H1 (cell line): Measurements from ENCODE around the gene IGLL5. TPM values are rescaled to one million over a fixed set of nuclear protein-coding genes. Genes with fewer than 3 reads are reported as not detected.

Experiments used
- CTCF ChIA-PET: fragments of 300-600 bp; sonication (Branson Sonifier 250); formaldehyde crosslinking; loops from one replicate; lab custom pipeline; 2021; ENCODE audit not compliant: partially characterized antibody; lab: Charles Lee
- POLR2A ChIA-PET: fragments of 300-600 bp; sonication (Branson Sonifier 250); formaldehyde crosslinking; loops from one replicate; lab custom pipeline; 2021; ENCODE audit warnings: inconsistent platforms; ENCODE audit not compliant: partially characterized antibody; lab: Charles Lee
- DNase-seq, 2 experiments: peaks; one replicate each; pipeline versions ENCODE4 v3.0.0 to v3.0.0-alpha.2; 2010 to 2022; ENCODE audit warnings: low spot score in 2 of 2, low read depth in 1 of 2, mixed read lengths in 1 of 2
- FAIRE-seq: peaks from 2 replicates; lab custom pipeline; 2011; peaks lifted over from hg19 to GRCh38; lab: Jason Lieb, UNC
- H2AFZ ChIP-seq: 2 replicates; pipeline ENCODE4 v1.8.1; 2012; ENCODE audit warnings: low read length, inconsistent platforms
- H2AK5ac ChIP-seq: 2 replicates; pipeline ENCODE4 v1.6.1; 2013; ENCODE audit warnings: low read depth, low read length
- H2BK120ac ChIP-seq: replicated peaks from 2 replicates; pipeline ENCODE3; 2013; ENCODE audit warnings: low read depth, low read length, inconsistent platforms
- H2BK12ac ChIP-seq: 2 replicates; pipeline ENCODE4 v1.6.1; 2013; ENCODE audit warnings: low read depth, low read length
- H2BK15ac ChIP-seq: 2 replicates; pipeline ENCODE4 v1.6.1; 2013; ENCODE audit warnings: low read length
- H2BK20ac ChIP-seq: 2 replicates; pipeline ENCODE4 v1.6.1; 2013; ENCODE audit warnings: low read length
- H2BK5ac ChIP-seq: 2 replicates; pipeline ENCODE4 v1.6.1; 2013; ENCODE audit warnings: low read depth, low read length
- H3K14ac ChIP-seq: 2 replicates; pipeline ENCODE4 v1.6.1; 2013; ENCODE audit warnings: inconsistent platforms; ENCODE audit not compliant: insufficient read length
- H3K18ac ChIP-seq: 2 replicates; pipeline ENCODE4 v1.6.1; 2013; ENCODE audit warnings: low read length; ENCODE audit errors: extremely low read depth
- H3K23ac ChIP-seq: 2 replicates; pipeline ENCODE4 v1.6.1; 2013; ENCODE audit warnings: inconsistent platforms; ENCODE audit not compliant: insufficient read length
- H3K23me2 ChIP-seq: 2 replicates; pipeline ENCODE4 v1.6.1; 2013; ENCODE audit warnings: low read depth, low read length
- H3K27ac ChIP-seq: 2 replicates; pipeline ENCODE4 v1.6.1; 2011; ENCODE audit warnings: low read depth, low read length, inconsistent platforms
- H3K27me3 ChIP-seq, 4 experiments: replicated peaks in 1 of 4; 1 replicate in 1 of 4; 2 replicates in 3 of 4; pipeline versions ENCODE4 v1.6.1 to v1.8.1; 2011 to 2013; ENCODE audit warnings: low read length in 3 of 4, mild to moderate bottlenecking in 3 of 4, inconsistent platforms in 2 of 4, mixed read lengths in 2 of 4, moderate library complexity in 1 of 4; ENCODE audit not compliant: control insufficient read depth in 3 of 4, insufficient read depth in 3 of 4; ENCODE audit errors: extremely low read depth in 1 of 4
- H3K36me3 ChIP-seq, 4 experiments: 2 replicates each; pipeline versions ENCODE4 v1.6.1 to v1.8.1; 2011 to 2013; ENCODE audit warnings: mild to moderate bottlenecking in 4 of 4, low read length in 3 of 4, moderate library complexity in 2 of 4, control low read depth in 1 of 4, inconsistent platforms in 1 of 4; ENCODE audit not compliant: insufficient read depth in 4 of 4, control insufficient read depth in 2 of 4
- H3K4ac ChIP-seq: replicated peaks from 2 replicates; pipeline ENCODE3; 2013; ENCODE audit warnings: low read length, low read depth, mixed read lengths, inconsistent platforms; ENCODE audit not compliant: insufficient read length
- H3K4me1 ChIP-seq, 4 experiments: replicated peaks in 1 of 4; 1 replicate in 1 of 4; 2 replicates in 3 of 4; pipeline versions ENCODE4 v1.6.1 to v1.8.1; 2011 to 2013; ENCODE audit warnings: low read length in 3 of 4, inconsistent platforms in 2 of 4, mixed read lengths in 1 of 4; ENCODE audit not compliant: insufficient read depth in 4 of 4, control insufficient read depth in 3 of 4
- H3K4me2 ChIP-seq, 2 experiments: 2 replicates each; pipeline versions ENCODE4 v1.6.1 to v1.8.1; 2011 to 2013; ENCODE audit warnings: low read depth in 2 of 2, low read length in 2 of 2, control low read depth in 1 of 2, inconsistent platforms in 1 of 2, mild to moderate bottlenecking in 1 of 2; ENCODE audit not compliant: insufficient read depth in 1 of 2
- H3K4me3 ChIP-seq, 4 experiments: fragments of 200-600, 300-600 bp in 1 of 4; sonication (generic), shearing (Covaris generic), sonication (Bioruptor Twin) in 1 of 4; 2 replicates each; pipeline versions ENCODE4 v1.5.1 to v1.8.1; 2011 to 2016; ENCODE audit warnings: low read length in 4 of 4, low read depth in 3 of 4, control low read depth in 2 of 4, inconsistent platforms in 2 of 4, mild to moderate bottlenecking in 2 of 4, mixed read lengths in 1 of 4, moderate library complexity in 1 of 4; ENCODE audit not compliant: insufficient read depth in 2 of 4; ENCODE audit errors: extremely low read depth in 1 of 4
- H3K56ac ChIP-seq: replicated peaks from 2 replicates; pipeline ENCODE3; 2013; ENCODE audit warnings: low read depth, mild to moderate bottlenecking, mixed read lengths, low read length, inconsistent platforms; ENCODE audit not compliant: insufficient read length
- H3K79me1 ChIP-seq: 2 replicates; pipeline ENCODE4 v1.6.1; 2013; ENCODE audit warnings: low read depth, low read length, control low read depth
- H3K79me2 ChIP-seq, 2 experiments: 2 replicates each; pipeline versions ENCODE4 v1.6.1 to v1.8.1; 2012 to 2013; ENCODE audit warnings: low read length in 2 of 2, mild to moderate bottlenecking in 2 of 2, inconsistent platforms in 1 of 2; ENCODE audit not compliant: insufficient read depth in 2 of 2, control insufficient read depth in 1 of 2
- H3K9ac ChIP-seq, 4 experiments: replicated peaks in 1 of 4; 1 replicate in 1 of 4; 2 replicates in 3 of 4; pipeline versions ENCODE4 v1.6.1 to v1.8.1; 2011 to 2013; ENCODE audit warnings: low read depth in 3 of 4, low read length in 3 of 4, control low read depth in 2 of 4, mild to moderate bottlenecking in 2 of 4, moderate library complexity in 2 of 4, inconsistent platforms in 1 of 4; ENCODE audit errors: extremely low read depth in 1 of 4
- H3K9me3 ChIP-seq, 2 experiments: 2 replicates each; pipeline versions ENCODE4 v1.6.1 to v1.8.1; 2012 to 2013; ENCODE audit warnings: mild to moderate bottlenecking in 2 of 2, moderate library complexity in 2 of 2, control low read depth in 1 of 2, inconsistent platforms in 1 of 2, low read depth in 1 of 2, low read length in 1 of 2, mixed read lengths in 1 of 2; ENCODE audit not compliant: insufficient read depth in 2 of 2
- H4K20me1 ChIP-seq, 2 experiments: replicated peaks in 1 of 2; 2 replicates each; pipeline versions ENCODE3 to v1.8.1; 2011 to 2013; ENCODE audit warnings: inconsistent platforms in 2 of 2, low read length in 2 of 2, mild to moderate bottlenecking in 1 of 2; ENCODE audit not compliant: insufficient read depth in 2 of 2, control insufficient read depth in 1 of 2
- H4K5ac ChIP-seq: 2 replicates; pipeline ENCODE4 v1.6.1; 2013; ENCODE audit warnings: low read length, low read depth, mixed read lengths, inconsistent platforms; ENCODE audit not compliant: insufficient read length
- H4K8ac ChIP-seq: 2 replicates; pipeline ENCODE4 v1.8.0; 2013; ENCODE audit warnings: mild to moderate bottlenecking, moderate library complexity, low read length, inconsistent platforms; ENCODE audit not compliant: insufficient read depth; ENCODE audit errors: extremely low read depth
- H4K91ac ChIP-seq: replicated peaks from 2 replicates; pipeline ENCODE3; 2013; ENCODE audit warnings: low read length, mixed read lengths, inconsistent platforms; ENCODE audit not compliant: insufficient read length
- CHD1 ChIP-seq: IDR thresholded peaks from 2 replicates; pipeline ENCODE4 v1.6.1; 2012; ENCODE audit warnings: low read depth, low read length, improper control_type of control experiment
- CHD2 ChIP-seq: IDR thresholded peaks from 2 replicates; pipeline ENCODE4 v1.6.1; 2012; ENCODE audit warnings: low read length, improper control_type of control experiment
- EP300 ChIP-seq, 2 experiments: IDR thresholded peaks; 1 replicate in 1 of 2; 2 replicates in 1 of 2; pipeline ENCODE4 v1.6.1; 2011 to 2012; ENCODE audit warnings: low read depth in 2 of 2, low read length in 2 of 2, mild to moderate bottlenecking in 2 of 2, borderline replicate concordance in 1 of 2, inconsistent platforms in 1 of 2, moderate library complexity in 1 of 2
- GABPA ChIP-seq: IDR thresholded peaks from 2 replicates; pipeline ENCODE4 v1.6.1; 2011; ENCODE audit warnings: mild to moderate bottlenecking, low read length, moderate library complexity, borderline replicate concordance; ENCODE audit not compliant: insufficient read depth
- RNF2 ChIP-seq: fragments of 200-900, 300-1000 bp; sonication (generic); IDR thresholded peaks from 2 replicates; pipeline ENCODE4 v1.7.1; 2016; ENCODE audit warnings: borderline replicate concordance, low read depth, mild to moderate bottlenecking, antibody characterized with exemption, low read length; ENCODE audit not compliant: poor library complexity, severe bottlenecking; ENCODE audit errors: missing control alignments
- SIN3A ChIP-seq, 2 experiments: IDR thresholded peaks in 1 of 2; conservative IDR thresholded peaks in 1 of 2; 2 replicates each; pipeline ENCODE4 v1.6.1; 2011 to 2012; ENCODE audit warnings: low read length in 2 of 2, improper control_type of control experiment in 1 of 2, low read depth in 1 of 2, mild to moderate bottlenecking in 1 of 2
- TBP ChIP-seq: IDR thresholded peaks from 2 replicates; pipeline ENCODE4 v1.6.1; 2011; ENCODE audit warnings: low read depth, low read length, improper control_type of control experiment
- TCF12 ChIP-seq: IDR thresholded peaks from 2 replicates; pipeline ENCODE4 v1.6.1; 2011; ENCODE audit warnings: low read depth, mild to moderate bottlenecking, low read length
- USF2 ChIP-seq: IDR thresholded peaks from 2 replicates; pipeline ENCODE4 v1.6.1; 2011; ENCODE audit warnings: low read length, improper control_type of control experiment
- WGBS, 2 experiments: shearing (Covaris generic) in 1 of 2; methylation state at CpG; one replicate each; pipeline versions ENCODE4 v1.1.6 to v1.1.7; 2013 to 2015; ENCODE audit warnings: low lambda C conversion rate in 2 of 2, mixed read lengths in 2 of 2, inconsistent platforms in 1 of 2, low coverage in 1 of 2, missing lambda C conversion rate in 1 of 2; ENCODE audit not compliant: insufficient replicate concordance in 2 of 2, insufficient coverage in 1 of 2, insufficient read length in 1 of 2; ENCODE audit errors: extremely low coverage in 1 of 2, missing lambda C conversion rate in 1 of 2; 5-methylcytosine and 5-hydroxymethylcytosine counted together
- polyA plus RNA-seq, 7 experiments: library from polyadenylated mRNA; depleted of rRNA in 3 of 7; stranded (reverse) in 5 of 7; unstranded in 2 of 7; fragments of >200 nt in 5 of 7; fragments of 200-250 nt in 2 of 7; gene quantifications; 1 replicate in 5 of 7; 2 replicates in 1 of 7; 4 replicates in 1 of 7; pipeline versions ENCODE4 v1.2.1 to v1.2.3, GENCODE V29; 2011 to 2013; ENCODE audit warnings: missing spikeins in 2 of 7, mixed read lengths in 2 of 7
- total RNA-seq: library from RNA; stranded (reverse); fragmentation: NEBNext Ultra II Directional; extraction: Animal tissue kit (Norgen Biotek cat#: 25700); gene quantifications from 2 replicates; pipeline ENCODE4 v1.2.1, GENCODE V29; 2021

Gene IGLL5
- total and polyA plus RNA-seq, 2 of the 8 experiments (the other 6 are each of a cell fraction or from before 2014, with no cell fraction given): not detected

- Histone ChIP-seq H4K8ac (no peak overlapping the region), H2BK15ac (no peak overlapping the region), H3K56ac (no peak overlapping the region), H2AK5ac (no peak overlapping the region), H3K36me3 (no peaks in the 10 kb centered on the region), H3K23ac (no peak overlapping the region), H3K14ac (no peak overlapping the region), H3K23me2 (no peaks in the 10 kb centered on the region), H3K9me3 (peaks cover 16 to 58% of the 10 kb centered on the region in 2 experiments), H3K18ac (no peak overlapping the region), H4K20me1 (no peaks in the 10 kb centered on the region), H3K4me2 (no peak overlapping the region), H4K5ac (no peak overlapping the region), H3K79me2 (no peaks in the 10 kb centered on the region), H2BK20ac (no peak overlapping the region), H3K4ac (no peak overlapping the region), H3K27ac (no peak overlapping the region), H3K79me1 (no peaks in the 10 kb centered on the region), H3K4me1 (no peaks in the 10 kb centered on the region), H3K4me3 (no peak overlapping the region), H3K27me3 (peaks cover 8 to 23% (median 13%) of the 10 kb centered on the region in 4 experiments), H2BK12ac (no peak overlapping the region), H2BK5ac (no peak overlapping the region), H2AFZ (no peak overlapping the region), H4K91ac (no peak overlapping the region), H2BK120ac (no peak overlapping the region), H3K9ac (no peak overlapping the region)
- ChIA-PET CTCF (no interaction called here), POLR2A (no interaction called here)
- TF ChIP-seq TCF12 (no peak), CHD2 (no peak), SIN3A (conservative IDR thresholded peaks at IDR 0.05 in 1 of 2, IDR thresholded peaks at IDR 0.05 in 1 of 2; ENCODE audit: low read depth in 1 of 2, low read length in 2 of 2) (no peak), USF2 (no peak), GABPA (no peak), EP300 (IDR thresholded peaks at IDR 0.05; ENCODE audit: borderline replicate concordance in 1 of 2, low read depth in 2 of 2, low read length in 2 of 2) (no peak), RNF2 (no peak), CHD1 (no peak), TBP (no peak)
- FAIRE-seq (no peak), DNase-seq (no peak)
- WGBS, 2 experiments: 61% methylated on average over 8 of the region's 10 CpGs; no CpG with 5 or more reads in 1 of the 2 experiments
Measured at GRCh38 chr22:22881116-22882000, 6.3 kb upstream of the IGLL5 start.
